H9 (cell line): ENCODE measurements around the gene KCNJ15. TPM values are rescaled to one million over a fixed set of nuclear protein-coding genes. Genes with fewer than 3 reads are reported as not detected.

Experiments used
- DNase-seq: peaks from one replicate; pipeline ENCODE4 v3.0.0-alpha.2; 2017
- H2AFZ ChIP-seq: one replicate; pipeline ENCODE4 v1.6.1; 2013; ENCODE audit warnings: mild to moderate bottlenecking, low read length, control low read depth, moderate library complexity
- H2AK5ac ChIP-seq: 2 replicates; pipeline ENCODE4 v1.6.1; 2013; ENCODE audit warnings: low read length, control low read depth, mixed read lengths; ENCODE audit not compliant: insufficient read length
- H2BK120ac ChIP-seq: one replicate; pipeline ENCODE4 v1.6.1; 2013; ENCODE audit warnings: low read depth, mild to moderate bottlenecking, low read length, control low read depth, inconsistent platforms; ENCODE audit not compliant: poor library complexity, severe bottlenecking
- H2BK12ac ChIP-seq: 2 replicates; pipeline ENCODE4 v1.6.1; 2013; ENCODE audit warnings: low read length, control low read depth, mixed read lengths, low read depth; ENCODE audit not compliant: insufficient read length
- H2BK15ac ChIP-seq: 2 replicates; pipeline ENCODE4 v1.6.1; 2013; ENCODE audit warnings: low read depth, low read length, control low read depth
- H2BK20ac ChIP-seq: one replicate; pipeline ENCODE4 v1.6.1; 2013; ENCODE audit warnings: low read depth, mild to moderate bottlenecking, low read length, control low read depth, inconsistent platforms; ENCODE audit not compliant: poor library complexity, severe bottlenecking
- H2BK5ac ChIP-seq: 2 replicates; pipeline ENCODE4 v1.6.1; 2013; ENCODE audit warnings: low read length, control low read depth, mixed read lengths; ENCODE audit not compliant: insufficient read length
- H3K14ac ChIP-seq: 2 replicates; pipeline ENCODE4 v1.6.1; 2013; ENCODE audit warnings: low read length, control low read depth; ENCODE audit not compliant: insufficient read depth
- H3K18ac ChIP-seq: 2 replicates; pipeline ENCODE4 v1.6.1; 2013; ENCODE audit warnings: low read depth, mild to moderate bottlenecking, mixed read lengths, low read length, control low read depth; ENCODE audit not compliant: insufficient read length
- H3K23ac ChIP-seq: 2 replicates; pipeline ENCODE4 v1.6.1; 2013; ENCODE audit warnings: low read length, control low read depth, mixed read lengths, low read depth; ENCODE audit not compliant: insufficient read length
- H3K23me2 ChIP-seq: 2 replicates; pipeline ENCODE4 v1.6.1; 2013; ENCODE audit warnings: low read depth, mild to moderate bottlenecking, mixed read lengths, low read length, control low read depth; ENCODE audit not compliant: insufficient read length, poor library complexity, severe bottlenecking
- H3K27ac ChIP-seq: 2 replicates; pipeline ENCODE4 v1.5.1; 2013; ENCODE audit warnings: low read length, control low read depth, mixed read lengths, low read depth; ENCODE audit not compliant: insufficient read length
- H3K27me3 ChIP-seq: 2 replicates; pipeline ENCODE4 v1.6.1; 2013; ENCODE audit warnings: low read length, control low read depth, inconsistent platforms; ENCODE audit not compliant: insufficient read depth
- H3K4ac ChIP-seq: 2 replicates; pipeline ENCODE4 v1.6.1; 2013; ENCODE audit warnings: low read depth, mild to moderate bottlenecking, control low read depth, inconsistent platforms, low read length, moderate library complexity
- H3K4me1 ChIP-seq: 2 replicates; pipeline ENCODE4 v1.6.1; 2013; ENCODE audit warnings: low read length, control low read depth, inconsistent platforms; ENCODE audit not compliant: insufficient read depth
- H3K4me2 ChIP-seq: 2 replicates; pipeline ENCODE4 v1.6.1; 2013; ENCODE audit warnings: low read length, control low read depth, mixed read lengths; ENCODE audit not compliant: insufficient read length, insufficient read depth
- H3K56ac ChIP-seq: 2 replicates; pipeline ENCODE4 v1.6.1; 2013; ENCODE audit warnings: low read depth, mild to moderate bottlenecking, mixed read lengths, low read length, control low read depth; ENCODE audit not compliant: insufficient read length
- H3K79me1 ChIP-seq: 2 replicates; pipeline ENCODE4 v1.6.1; 2013; ENCODE audit warnings: low read depth, mild to moderate bottlenecking, moderate library complexity, low read length, control low read depth, inconsistent platforms; ENCODE audit not compliant: insufficient read depth, poor library complexity, severe bottlenecking
- H3K79me2 ChIP-seq: 2 replicates; pipeline ENCODE4 v1.6.1; 2013; ENCODE audit warnings: low read length, control low read depth, inconsistent platforms; ENCODE audit not compliant: insufficient read depth
- H3K9ac ChIP-seq: 2 replicates; pipeline ENCODE4 v1.6.1; 2013; ENCODE audit warnings: low read length, control low read depth, mixed read lengths; ENCODE audit not compliant: insufficient read length; ENCODE audit errors: extremely low read depth
- H3K9me3 ChIP-seq: one replicate; pipeline ENCODE4 v1.6.1; 2013; ENCODE audit warnings: low read depth, low read length, inconsistent platforms; ENCODE audit not compliant: control insufficient read depth
- H3T11ph ChIP-seq: one replicate; pipeline ENCODE4 v1.6.1; 2013; ENCODE audit warnings: mild to moderate bottlenecking, low read length, control low read depth, inconsistent platforms
- H4K20me1 ChIP-seq: one replicate; pipeline ENCODE4 v1.6.1; 2013; ENCODE audit not compliant: control insufficient read depth, insufficient read length, insufficient read depth
- H4K5ac ChIP-seq: 2 replicates; pipeline ENCODE4 v1.6.1; 2013; ENCODE audit warnings: low read depth, mild to moderate bottlenecking, mixed read lengths, low read length, control low read depth; ENCODE audit not compliant: insufficient read length
- H4K8ac ChIP-seq: replicated peaks from 2 replicates; pipeline ENCODE4 v1.6.1; 2013; ENCODE audit warnings: low read length, control low read depth, mixed read lengths, low read depth; ENCODE audit not compliant: insufficient read length
- H4K91ac ChIP-seq: 2 replicates; pipeline ENCODE4 v1.6.1; 2013; ENCODE audit warnings: low read depth, mild to moderate bottlenecking, moderate library complexity, mixed read lengths, low read length, control low read depth; ENCODE audit not compliant: insufficient read length
- H3K27ac Mint-ChIP-seq, 3 experiments: 2 replicates in 2 of 3; 3 replicates in 1 of 3; pipeline ENCODE4 v1.8.0; 2020 to 2021; ENCODE audit warnings: mixed read lengths in 3 of 3, mild to moderate bottlenecking in 1 of 3, moderate library complexity in 1 of 3
- H3K27me3 Mint-ChIP-seq: 2 replicates; pipeline ENCODE4 v1.8.0; 2021; ENCODE audit warnings: low read depth, mild to moderate bottlenecking, moderate library complexity, mixed read lengths
- H3K36me3 Mint-ChIP-seq, 3 experiments: 2 replicates in 2 of 3; 3 replicates in 1 of 3; pipeline ENCODE4 v1.8.0; 2020 to 2021; ENCODE audit warnings: low read depth in 3 of 3, mixed read lengths in 3 of 3; ENCODE audit not compliant: insufficient read depth in 1 of 3
- H3K4me1 Mint-ChIP-seq, 2 experiments: 2 replicates each; pipeline ENCODE4 v1.8.0; 2020; ENCODE audit warnings: mixed read lengths in 2 of 2
- H3K4me3 Mint-ChIP-seq, 2 experiments: 2 replicates in 1 of 2; 3 replicates in 1 of 2; pipeline ENCODE4 v1.8.0; 2020 to 2021; ENCODE audit warnings: mild to moderate bottlenecking in 2 of 2, mixed read lengths in 2 of 2, moderate library complexity in 1 of 2
- H3K9me3 Mint-ChIP-seq, 2 experiments: 2 replicates in 1 of 2; 3 replicates in 1 of 2; pipeline ENCODE4 v1.8.0; 2020; ENCODE audit warnings: mild to moderate bottlenecking in 2 of 2, mixed read lengths in 2 of 2, moderate library complexity in 1 of 2
- CTCF ChIP-seq: fragments of 200-600 bp; sonication (generic); conservative IDR thresholded peaks from 3 replicates; pipeline ENCODE4 v1.8.0; 2021; ENCODE audit warnings: antibody characterized with exemption, mild to moderate bottlenecking
- WGBS: extraction: QIAGEN DNeasy Blood & Tissue Kit; methylation state at CpG from one replicate; pipeline ENCODE4 v1.1.7; 2013; ENCODE audit warnings: missing lambda C conversion rate, low lambda C conversion rate, mixed read lengths; ENCODE audit not compliant: insufficient read length; ENCODE audit errors: extremely low coverage; 5-methylcytosine and 5-hydroxymethylcytosine counted together
- total RNA-seq: library from RNA; stranded (reverse); gene quantifications from 2 replicates; pipeline ENCODE4 v1.2.1, GENCODE V29; 2021

KCNJ15 gene
- total RNA-seq, 1 experiment from 2014 or later = not detected

- no peak overlapping the region for H2BK120ac ChIP-seq
- no peak overlapping the region for H4K5ac ChIP-seq
- H4K91ac ChIP-seq = no peak overlapping the region
These were observed 7.8 kb downstream of the KCNJ15 start for GRCh38 chr21:38264571-38264970.

More at GRCh38 chr21:38264571-38264970, 7.8 kb downstream of the KCNJ15 start:
- H3K27ac Mint-ChIP-seq = no peak overlapping the region
- H3K18ac ChIP-seq = no peak overlapping the region
- no peaks in the 10 kb centered on the region for H4K20me1 ChIP-seq
- H2AFZ ChIP-seq = no peak overlapping the region
- WGBS = no CpG with 5 or more reads among the region's 3 CpGs
- H3K27me3 Mint-ChIP-seq = no peaks in the 10 kb centered on the region
- no peak overlapping the region for H3T11ph ChIP-seq
- H3K27ac ChIP-seq = no peak overlapping the region
- no peak overlapping the region for H2BK15ac ChIP-seq
- no peaks in the 10 kb centered on the region for H3K79me1 ChIP-seq
- no peaks in the 10 kb centered on the region for H3K79me2 ChIP-seq
- no peaks in the 10 kb centered on the region; a peak in 1 of 5 replicates for H3K9me3 Mint-ChIP-seq
- no peak overlapping the region for H3K23ac ChIP-seq
- H3K23me2 ChIP-seq = no peaks in the 10 kb centered on the region
- no peak overlapping the region for H2BK12ac ChIP-seq
- H3K14ac ChIP-seq = no peak overlapping the region
- TF ChIP-seq CTCF = no peak
- H3K4me3 Mint-ChIP-seq = no peak overlapping the region
- no peak overlapping the region for H3K4me2 ChIP-seq
- H3K4me1 Mint-ChIP-seq = peaks cover 9 to 10% of the 10 kb centered on the region in 2 experiments
- no peaks in the 10 kb centered on the region for H3K4me1 ChIP-seq
- H3K27me3 ChIP-seq = no peaks in the 10 kb centered on the region
- H2BK20ac ChIP-seq = no peak overlapping the region
- no peak overlapping the region for H3K9ac ChIP-seq
- no peak for DNase-seq
- H3K56ac ChIP-seq = no peak overlapping the region
- H2AK5ac ChIP-seq = no peak overlapping the region
- no peak overlapping the region for H4K8ac ChIP-seq
- H3K9me3 ChIP-seq = no peaks in the 10 kb centered on the region
- H2BK5ac ChIP-seq = no peak overlapping the region
- no peaks in the 10 kb centered on the region; a peak in 1 of 7 replicates for H3K36me3 Mint-ChIP-seq
- no peak overlapping the region for H3K4ac ChIP-seq
